ENCODE measurements around the gene TSGA10.
"Not testable (repeated sequence)": the region's sequence is repeated elsewhere in the genome, so short reads cannot be mapped to it uniquely, and the experiment has no call there.

TSGA10 gene, protein sequence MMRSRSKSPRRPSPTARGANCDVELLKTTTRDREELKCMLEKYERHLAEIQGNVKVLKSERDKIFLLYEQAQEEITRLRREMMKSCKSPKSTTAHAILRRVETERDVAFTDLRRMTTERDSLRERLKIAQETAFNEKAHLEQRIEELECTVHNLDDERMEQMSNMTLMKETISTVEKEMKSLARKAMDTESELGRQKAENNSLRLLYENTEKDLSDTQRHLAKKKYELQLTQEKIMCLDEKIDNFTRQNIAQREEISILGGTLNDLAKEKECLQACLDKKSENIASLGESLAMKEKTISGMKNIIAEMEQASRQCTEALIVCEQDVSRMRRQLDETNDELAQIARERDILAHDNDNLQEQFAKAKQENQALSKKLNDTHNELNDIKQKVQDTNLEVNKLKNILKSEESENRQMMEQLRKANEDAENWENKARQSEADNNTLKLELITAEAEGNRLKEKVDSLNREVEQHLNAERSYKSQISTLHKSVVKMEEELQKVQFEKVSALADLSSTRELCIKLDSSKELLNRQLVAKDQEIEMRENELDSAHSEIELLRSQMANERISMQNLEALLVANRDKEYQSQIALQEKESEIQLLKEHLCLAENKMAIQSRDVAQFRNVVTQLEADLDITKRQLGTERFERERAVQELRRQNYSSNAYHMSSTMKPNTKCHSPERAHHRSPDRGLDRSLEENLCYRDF

GRCh38 chr2:99154643-99155536 lies at the start of gene TSGA10, which contains the start of gene LIPT1:
TSS of gene TSGA10 (minus strand) at chr2:99154942. CDS start at chr2:99109439, 45,503 bp downstream.
TSS of gene LIPT1 (plus strand) at chr2:99154967. CDS start at chr2:99161958, 6,991 bp downstream.
- peak; percentile 85 to 88 for DNase-seq (ENCODE audit: low read depth in 2 of 2)

DNA sequence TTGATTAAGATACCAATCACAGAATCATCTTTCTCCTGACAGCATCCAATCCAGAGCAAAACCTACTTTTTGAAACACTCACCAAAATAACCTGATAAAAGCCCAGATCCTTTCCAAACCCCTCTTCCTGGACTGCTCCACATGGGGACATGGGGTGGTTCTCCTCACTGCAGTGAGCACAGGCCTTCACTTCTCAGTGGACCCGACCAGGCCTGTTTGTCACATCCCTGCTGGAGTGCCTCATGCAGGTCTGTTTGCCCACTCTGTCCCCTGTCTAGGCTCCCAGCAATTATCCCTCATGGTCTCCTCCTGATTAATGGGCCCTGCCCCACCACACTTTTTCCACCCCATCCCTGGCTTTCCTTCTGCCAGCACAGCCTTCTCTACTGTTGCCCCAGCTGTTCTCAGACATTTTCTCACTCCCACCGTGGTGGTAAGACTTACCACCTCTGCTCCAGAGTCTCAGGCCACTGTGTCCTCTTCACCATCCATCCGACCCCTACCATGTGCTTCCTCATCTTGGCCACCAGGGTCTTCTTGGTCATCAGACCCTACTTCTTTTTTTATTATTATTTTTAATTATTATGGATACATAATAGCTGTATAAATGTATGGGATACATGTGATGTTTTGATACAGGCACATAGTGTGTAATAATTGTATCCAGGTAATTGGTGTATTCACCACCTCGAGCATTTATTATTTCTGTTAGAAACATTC lies 47.4 kb upstream of the TSGA10 start:
- no peak for DNase-seq (ENCODE audit: low read depth in 2 of 2)

- no peak for DNase-seq (ENCODE audit: low read depth in 2 of 2)
Measured at GRCh38 chr2:99200076-99200800, 45.5 kb upstream of the TSGA10 start.

GRCh38 chr2:99198103-99198841 lies 43.5 kb upstream of the TSGA10 start:
- DNase-seq (ENCODE audit: low read depth in 2 of 2): no peak

- DNase-seq (ENCODE audit: low read depth in 2 of 2): not testable (repeated sequence)
Measured at GRCh38 chr2:99192364-99192763, 37.6 kb upstream of the TSGA10 start.

GRCh38 chr2:99190548-99190947 lies 35.8 kb upstream of the TSGA10 start:
- no peak for DNase-seq (ENCODE audit: low read depth in 2 of 2)

GRCh38 chr2:99188357-99188756 lies 33.6 kb upstream of the TSGA10 start:
- no peak for DNase-seq (ENCODE audit: low read depth in 2 of 2)

GRCh38 chr2:99187011-99187410 lies 32.3 kb upstream of the TSGA10 start:
- DNase-seq (ENCODE audit: low read depth in 2 of 2): no peak

DNA sequence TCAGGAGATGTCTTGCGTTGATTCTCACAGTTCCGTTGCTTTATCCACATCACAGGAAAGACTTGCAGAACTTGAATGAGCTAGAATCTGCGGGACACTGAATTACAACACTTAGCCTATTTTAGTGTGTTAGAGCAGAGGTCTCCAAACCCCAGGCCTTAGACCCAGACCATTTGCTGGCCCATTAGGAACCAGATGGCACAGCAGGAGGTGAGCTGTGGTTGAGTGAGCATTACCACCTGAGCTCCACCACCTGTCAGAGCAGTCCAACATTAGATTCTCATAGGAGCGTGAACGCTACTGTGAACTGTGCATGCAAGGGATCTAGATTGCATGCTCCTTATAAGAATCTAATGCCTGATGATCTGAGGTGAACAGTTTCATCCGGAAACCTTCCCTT lies 30.1 kb upstream of the TSGA10 start:
- no peak for DNase-seq (ENCODE audit: low read depth in 2 of 2)

GRCh38 chr2:99183025-99183424 lies 28.3 kb upstream of the TSGA10 start:
- DNase-seq (ENCODE audit: low read depth in 2 of 2): no peak

- DNase-seq (ENCODE audit: low read depth in 2 of 2): no peak
Measured at GRCh38 chr2:99181624-99182000, 26.9 kb upstream of the TSGA10 start.

- DNase-seq (ENCODE audit: low read depth in 2 of 2): peak; percentile 82 to 83
Measured at GRCh38 chr2:99180755-99181623, 26.2 kb upstream of the TSGA10 start, which contains the start of the genes MITD1 and MRPL30. TSS of gene MITD1 (minus strand) at chr2:99181058. CDS start at chr2:99180981, 77 bp downstream. TSS of gene MRPL30 (plus strand) at chr2:99181184. CDS start at chr2:99186204, 5,020 bp downstream.

- no peak for DNase-seq (ENCODE audit: low read depth in 2 of 2)
Measured at GRCh38 chr2:99171377-99172140, 16.8 kb upstream of the TSGA10 start.

- DNase-seq (ENCODE audit: low read depth in 2 of 2): no peak
Measured at GRCh38 chr2:99169534-99169933, 14.8 kb upstream of the TSGA10 start.

- no peak for DNase-seq (ENCODE audit: low read depth in 2 of 2)
Measured at GRCh38 chr2:99166218-99166617, 11.5 kb upstream of the TSGA10 start.

GRCh38 chr2:99159594-99159993 lies 4.9 kb upstream of the TSGA10 start:
- DNase-seq (ENCODE audit: low read depth in 2 of 2): no peak

DNA sequence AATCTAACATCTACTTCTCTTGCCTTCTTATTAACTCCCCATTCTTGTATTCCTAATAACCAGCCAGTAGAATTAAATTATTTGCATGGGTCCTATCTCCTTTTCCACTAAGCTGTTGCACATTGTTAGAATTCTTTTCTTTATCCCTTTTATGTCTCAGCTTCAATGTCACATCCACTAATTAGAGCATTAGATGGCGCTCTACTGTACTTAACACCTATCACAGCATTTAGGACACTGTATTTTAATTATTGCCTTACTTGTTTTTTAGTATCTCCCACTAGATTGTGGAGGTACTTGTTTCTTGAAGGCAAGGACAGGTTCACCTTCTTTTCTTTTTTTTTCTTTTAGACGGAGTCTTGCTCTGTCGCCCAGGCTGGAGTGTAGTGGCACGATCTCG lies 3.9 kb upstream of the TSGA10 start:
- DNase-seq (ENCODE audit: low read depth in 2 of 2): no peak

GRCh38 chr2:99156891-99157290 lies 2.1 kb upstream of the TSGA10 start:
- DNase-seq (ENCODE audit: low read depth in 2 of 2): no peak
